ENCODE measurements around the gene SIN3A. TPM values are rescaled to one million over a fixed set of nuclear protein-coding genes. Genes with fewer than 3 reads are reported as not detected.

SIN3A gene
- 24.9 to 32.7 TPM (median 29.7 TPM) in 5 replicates for total RNA-seq (2022; extraction: Qiagen RNA extraction)

GRCh38 chr15:75451674-75452363, at the start of gene SIN3A:
Gene SIN3A (minus strand): TSS chr15:75451690. CDS start chr15:75430375, 21,315 bp downstream.

GRCh38 chr15:75367913-75368688, 83.4 kb downstream of the SIN3A start, which contains the start of gene MAN2C1:
Gene MAN2C1 (minus strand): TSS chr15:75368607. CDS start chr15:75368583, 24 bp downstream.

GRCh38 chr15:75346796-75347221, 104.7 kb downstream of the SIN3A start, which contains the start of gene NEIL1:
Gene NEIL1 (plus strand): TSS chr15:75347039. CDS start chr15:75348906, 1,867 bp downstream.

GRCh38 chr15:75335705-75336355, 115.7 kb downstream of the SIN3A start, which contains the start of gene COMMD4:
Gene COMMD4 (plus strand): TSS chr15:75336063. CDS start chr15:75336090, 27 bp downstream.

Other genes with a start within 250 kb of the SIN3A start
- 27.8 to 36.6 TPM (median 33.9 TPM) in 5 replicates for gene C15orf39, start 249.8 kb downstream of the SIN3A start, total RNA-seq (2022; extraction: Qiagen RNA extraction)
- not detected in 5 replicates for gene GOLGA6C, start 193.4 kb downstream of the SIN3A start, total RNA-seq (2022; extraction: Qiagen RNA extraction)
- 0.02 to 0.03 TPM in 2 of 5 replicates, not detected in the others for gene GOLGA6D, start 168.9 kb downstream of the SIN3A start, total RNA-seq (2022; extraction: Qiagen RNA extraction)
- 182 to 209 TPM (median 189 TPM) in 5 replicates for gene COMMD4, start 115.6 kb downstream of the SIN3A start, total RNA-seq (2022; extraction: Qiagen RNA extraction)
- 1.4 to 3.8 TPM (median 3.0 TPM) in 5 replicates for gene NEIL1, start 104.7 kb downstream of the SIN3A start, total RNA-seq (2022; extraction: Qiagen RNA extraction)
- 59.1 to 81.3 TPM (median 67.6 TPM) in 5 replicates for gene MAN2C1, start 83.1 kb downstream of the SIN3A start, total RNA-seq (2022; extraction: Qiagen RNA extraction)
- gene PTPN9, start 127.6 kb upstream of the SIN3A start, total RNA-seq (2022; extraction: Qiagen RNA extraction), result 38.4 to 54.7 TPM (median 47.4 TPM) in 5 replicates
- 27.5 to 32.9 TPM (median 30.4 TPM) in 5 replicates for gene SNUPN, start 174.0 kb upstream of the SIN3A start, total RNA-seq (2022; extraction: Qiagen RNA extraction)
- gene IMP3, start 188.5 kb upstream of the SIN3A start, total RNA-seq (2022; extraction: Qiagen RNA extraction), result 84.3 to 125 TPM (median 119 TPM) in 5 replicates
- gene SNX33, start 196.2 kb upstream of the SIN3A start, total RNA-seq (2022; extraction: Qiagen RNA extraction), result 12.5 to 16.3 TPM (median 15.4 TPM) in 5 replicates

Measured in A549 treated with AZD2906 at 1 μM for 4 hours (cell line).